Measurements from ENCODE around the gene DOK7. TPM values are rescaled to one million over a fixed set of nuclear protein-coding genes. Genes with fewer than 3 reads are reported as not detected.

The DOK7 gene
- total RNA-seq, 3 donors from 2014 or later (not counting 1 experiment from before 2014, with no cell fraction given): 1.3 to 2.9 (median 1.6) TPM

DNA sequence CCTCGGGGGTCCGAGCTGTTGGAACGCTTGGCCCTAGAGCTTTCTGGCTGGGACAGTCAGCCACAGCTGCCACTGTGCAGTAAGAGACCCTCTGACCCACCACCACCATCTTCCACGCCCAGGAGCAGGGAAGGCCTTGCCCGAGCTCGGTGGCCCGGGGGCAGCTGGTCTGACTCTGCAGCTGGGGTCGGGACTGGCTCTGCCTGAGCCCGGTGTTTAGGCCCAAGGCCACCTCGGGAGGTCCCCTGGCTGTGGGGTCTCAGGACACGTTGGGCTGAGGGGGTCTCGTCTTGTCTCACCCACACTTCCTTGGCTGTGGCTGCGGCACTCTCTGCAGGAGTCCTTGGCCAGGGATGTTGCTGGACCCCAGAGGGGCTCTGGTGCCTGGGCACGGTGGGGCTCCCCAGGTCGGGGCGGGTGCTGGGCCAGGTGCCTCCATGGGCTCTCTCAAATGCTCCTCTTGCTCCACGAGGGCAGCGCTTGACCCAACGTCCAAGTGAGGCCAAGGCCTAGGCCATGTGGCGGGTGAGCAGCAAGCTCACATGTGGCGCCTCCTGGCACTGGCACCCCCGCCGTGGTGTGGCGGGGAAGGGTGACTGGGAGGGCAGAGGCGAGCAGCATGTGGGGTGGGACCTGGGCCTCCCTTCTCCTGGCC is 22.9 kb downstream of the DOK7 start:
- WGBS (ENCODE audit: insufficient coverage): 75% methylated on average over 23 of the region's 25 CpGs

DNA sequence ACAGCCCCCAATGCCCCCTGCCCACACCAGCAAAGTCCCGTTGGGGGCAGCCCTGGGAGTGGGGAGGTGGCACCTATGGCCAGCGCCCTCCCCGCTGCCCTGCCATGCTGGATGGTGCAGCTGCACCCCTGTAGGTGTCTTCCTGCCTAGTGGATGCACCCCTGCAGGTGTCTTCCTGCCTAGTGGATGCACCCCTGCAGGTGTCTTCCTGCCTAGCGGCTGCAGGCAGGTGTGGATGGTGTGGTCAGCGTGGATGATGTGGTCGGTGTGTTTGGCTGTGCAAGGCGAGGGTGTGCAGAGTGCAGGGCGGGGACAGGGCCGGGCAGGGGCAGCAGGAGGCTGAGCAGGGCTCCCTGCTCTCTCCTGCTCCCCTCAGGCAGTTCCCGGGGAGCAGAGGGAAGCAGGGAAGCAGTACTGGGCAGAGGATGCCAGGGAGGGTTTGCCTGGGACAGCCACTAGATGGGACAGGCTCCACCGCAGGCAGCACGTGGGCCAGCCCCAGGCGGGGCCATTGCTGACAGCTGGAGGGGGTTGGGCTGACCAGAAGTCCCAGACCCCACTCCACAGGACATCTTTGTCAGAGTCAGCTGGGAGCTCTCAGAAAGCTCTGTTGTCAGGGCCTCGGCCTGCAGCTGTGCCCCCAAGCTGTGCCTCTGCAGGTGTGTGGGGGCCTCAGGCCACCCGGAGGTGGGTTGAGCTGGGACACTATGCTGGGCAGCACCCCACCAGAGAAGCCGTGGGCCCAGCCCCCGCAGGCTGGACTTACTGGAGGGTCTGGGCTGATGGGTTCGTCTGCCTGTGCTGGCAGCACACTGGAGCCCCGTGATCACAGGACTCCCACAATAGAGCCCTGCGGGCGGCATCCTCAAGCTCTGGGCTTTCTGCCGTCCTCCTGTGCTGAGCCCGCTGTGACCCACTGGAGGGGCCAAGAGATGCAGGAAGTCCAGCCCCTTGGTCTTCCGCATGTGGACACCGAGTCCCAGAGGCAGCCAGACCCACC is 23.7 kb downstream of the DOK7 start:
- peak overlapping the region; percentile 74 to 79 for H3K27ac Mint-ChIP-seq

More for the DNA sequence above, 22.9 kb downstream of the DOK7 start:
- Histone ChIP-seq H3K36me3 (ENCODE audit: control insufficient read depth, insufficient read depth, low read length) (no peaks in the 10 kb centered on the region), H3K4me3 (ENCODE audit: low read length) (peak overlapping the region; percentile 29), H3K27me3 (ENCODE audit: control insufficient read depth, insufficient read depth, low read length) (no peaks in the 10 kb centered on the region), H3K4me1 (ENCODE audit: control insufficient read depth, insufficient read depth, low read length) (peaks cover 63% of the 10 kb centered on the region), H3K9me3 (ENCODE audit: control insufficient read depth, insufficient read depth, low read length) (no peaks in the 10 kb centered on the region), H3K27ac (ENCODE audit: low read length) (peak overlapping the region; percentile 48)
- Mint-ChIP-seq H3K4me3 (peak overlapping the region; percentile 93), H3K27me3 (ENCODE audit: low read depth in 2 of 2) (peaks cover 0 to 2% of the 10 kb centered on the region in 2 donors), H3K36me3 (no peaks in the 10 kb centered on the region), H3K27ac (peak overlapping the region; percentile 74 to 79), H3K4me1 (peaks cover 24 to 46% of the 10 kb centered on the region in 2 donors), H3K9me3 (no peaks in the 10 kb centered on the region)
- ATAC-seq (peak; percentile 1 to 9 (median 6)), DNase-seq (no peak)
- TF ChIP-seq, protein P1, sequence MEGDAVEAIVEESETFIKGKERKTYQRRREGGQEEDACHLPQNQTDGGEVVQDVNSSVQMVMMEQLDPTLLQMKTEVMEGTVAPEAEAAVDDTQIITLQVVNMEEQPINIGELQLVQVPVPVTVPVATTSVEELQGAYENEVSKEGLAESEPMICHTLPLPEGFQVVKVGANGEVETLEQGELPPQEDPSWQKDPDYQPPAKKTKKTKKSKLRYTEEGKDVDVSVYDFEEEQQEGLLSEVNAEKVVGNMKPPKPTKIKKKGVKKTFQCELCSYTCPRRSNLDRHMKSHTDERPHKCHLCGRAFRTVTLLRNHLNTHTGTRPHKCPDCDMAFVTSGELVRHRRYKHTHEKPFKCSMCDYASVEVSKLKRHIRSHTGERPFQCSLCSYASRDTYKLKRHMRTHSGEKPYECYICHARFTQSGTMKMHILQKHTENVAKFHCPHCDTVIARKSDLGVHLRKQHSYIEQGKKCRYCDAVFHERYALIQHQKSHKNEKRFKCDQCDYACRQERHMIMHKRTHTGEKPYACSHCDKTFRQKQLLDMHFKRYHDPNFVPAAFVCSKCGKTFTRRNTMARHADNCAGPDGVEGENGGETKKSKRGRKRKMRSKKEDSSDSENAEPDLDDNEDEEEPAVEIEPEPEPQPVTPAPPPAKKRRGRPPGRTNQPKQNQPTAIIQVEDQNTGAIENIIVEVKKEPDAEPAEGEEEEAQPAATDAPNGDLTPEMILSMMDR (IDR thresholded peaks at IDR 0.05): no peak
- intact Hi-C loops (cut with micrococcal nuclease): no loop called here

DNA sequence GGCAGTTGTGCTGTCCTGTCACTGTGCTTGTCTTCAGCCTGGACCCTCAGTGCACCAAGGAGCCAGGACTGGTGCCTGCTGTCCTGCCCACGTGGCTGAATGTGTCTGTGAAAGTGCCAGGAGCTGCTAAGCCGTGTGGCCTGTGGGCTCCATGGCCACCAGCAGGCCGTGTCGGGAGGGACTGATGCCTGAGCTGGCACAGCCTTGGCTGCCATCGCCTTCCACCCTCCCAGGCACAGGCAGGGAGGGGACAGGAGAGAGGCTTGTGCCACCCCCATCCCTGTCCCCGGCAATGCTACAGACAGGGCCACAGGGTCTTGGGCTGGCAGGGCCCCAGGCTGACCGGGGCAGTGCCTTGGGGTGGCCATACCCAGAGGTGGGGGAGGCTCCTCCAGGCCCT is 24.8 kb downstream of the DOK7 start:
- Mint-ChIP-seq H3K36me3 (no peaks in the 10 kb centered on the region), H3K9me3 (no peaks in the 10 kb centered on the region), H3K27me3 (ENCODE audit: low read depth in 2 of 2) (peaks cover 0 to 4% of the 10 kb centered on the region in 2 donors), H3K4me1 (peaks cover 24 to 43% of the 10 kb centered on the region in 2 donors), H3K27ac (peak overlapping the region in 1 of 2 donors; percentile 63), H3K4me3 (no peak overlapping the region)
- no peak overlapping the region for H3K27ac ChIP-seq (ENCODE audit: low read length)
- no peak for DNase-seq
- H3K4me3 ChIP-seq (ENCODE audit: low read length): no peak overlapping the region
- no peaks in the 10 kb centered on the region for H3K27me3 ChIP-seq (ENCODE audit: control insufficient read depth, insufficient read depth, low read length)
- WGBS (ENCODE audit: insufficient coverage): 64% methylated on average over 7 of the region's 7 CpGs
- intact Hi-C loops (cut with micrococcal nuclease): no loop called here
- ATAC-seq: no peak
- TF ChIP-seq, protein P1 (IDR thresholded peaks at IDR 0.05): no peak
- no peaks in the 10 kb centered on the region for H3K36me3 ChIP-seq (ENCODE audit: control insufficient read depth, insufficient read depth, low read length)
- H3K4me1 ChIP-seq (ENCODE audit: control insufficient read depth, insufficient read depth, low read length): peaks cover 63% of the 10 kb centered on the region
- H3K9me3 ChIP-seq (ENCODE audit: control insufficient read depth, insufficient read depth, low read length): no peaks in the 10 kb centered on the region

More for the DNA sequence above, 23.7 kb downstream of the DOK7 start:
- WGBS (ENCODE audit: insufficient coverage): 63% methylated on average over 25 of the region's 25 CpGs
- Histone ChIP-seq H3K27me3 (ENCODE audit: control insufficient read depth, insufficient read depth, low read length) (no peaks in the 10 kb centered on the region), H3K4me1 (ENCODE audit: control insufficient read depth, insufficient read depth, low read length) (peaks cover 63% of the 10 kb centered on the region), H3K9me3 (ENCODE audit: control insufficient read depth, insufficient read depth, low read length) (no peaks in the 10 kb centered on the region), H3K36me3 (ENCODE audit: control insufficient read depth, insufficient read depth, low read length) (no peaks in the 10 kb centered on the region), H3K4me3 (ENCODE audit: low read length) (peak overlapping the region; percentile 29), H3K27ac (ENCODE audit: low read length) (peak overlapping the region; percentile 2)
- DNase-seq (no peak), ATAC-seq (peak; percentile 9 to 19 (median 19))
- TF ChIP-seq, protein P1 (IDR thresholded peaks at IDR 0.05): no peak
- Mint-ChIP-seq H3K36me3 (no peaks in the 10 kb centered on the region), H3K27me3 (ENCODE audit: low read depth in 2 of 2) (peaks cover 0 to 4% of the 10 kb centered on the region in 2 donors), H3K4me1 (peaks cover 24 to 43% of the 10 kb centered on the region in 2 donors), H3K9me3 (no peaks in the 10 kb centered on the region), H3K4me3 (peak overlapping the region; percentile 93)
- intact Hi-C loops (cut with micrococcal nuclease): no loop called here

Measured in natural killer cell (primary cell).